GM12875 (cell line): ENCODE results near the gene DDHD1.

Source experiments
- H3K4me3 ChIP-seq: one replicate; pipeline ENCODE4 v1.5.1; 2011; ENCODE audit warnings: low read depth, low read length, control low read depth
- CTCF ChIP-seq: IDR thresholded peaks from 2 replicates; pipeline ENCODE4 v1.5.1; 2011; ENCODE audit warnings: low read depth, mild to moderate bottlenecking, control low read depth, inconsistent platforms, low read length, moderate library complexity, borderline replicate concordance; ENCODE audit not compliant: insufficient read depth

Gene DDHD1

GRCh38 chr14:53027562-53027961, 125.6 kb downstream of the DDHD1 start:
- no peak for TF ChIP-seq CTCF
- H3K4me3 ChIP-seq: no peak overlapping the region

DNA sequence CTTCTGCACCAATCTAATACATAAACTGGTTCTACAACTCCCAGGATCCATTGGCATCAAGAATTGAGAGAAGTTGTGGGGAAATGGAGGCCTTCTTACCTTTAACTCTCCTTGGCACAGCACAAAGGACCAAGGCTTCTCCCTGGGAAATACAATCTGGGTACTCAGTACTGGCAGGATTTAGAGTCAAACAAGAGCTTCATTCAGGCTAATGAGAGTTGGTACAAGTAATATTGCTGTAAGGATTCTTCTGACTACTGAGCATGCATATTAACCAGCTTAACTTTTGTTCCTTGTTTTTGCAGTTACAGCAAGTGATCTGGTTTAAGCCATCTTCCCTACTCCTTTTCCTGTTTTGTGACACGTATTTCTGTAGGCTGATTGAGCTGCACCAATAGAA, 126.1 kb downstream of the DDHD1 start:
- no peak for TF ChIP-seq CTCF
- H3K4me3 ChIP-seq: no peak overlapping the region

DNA sequence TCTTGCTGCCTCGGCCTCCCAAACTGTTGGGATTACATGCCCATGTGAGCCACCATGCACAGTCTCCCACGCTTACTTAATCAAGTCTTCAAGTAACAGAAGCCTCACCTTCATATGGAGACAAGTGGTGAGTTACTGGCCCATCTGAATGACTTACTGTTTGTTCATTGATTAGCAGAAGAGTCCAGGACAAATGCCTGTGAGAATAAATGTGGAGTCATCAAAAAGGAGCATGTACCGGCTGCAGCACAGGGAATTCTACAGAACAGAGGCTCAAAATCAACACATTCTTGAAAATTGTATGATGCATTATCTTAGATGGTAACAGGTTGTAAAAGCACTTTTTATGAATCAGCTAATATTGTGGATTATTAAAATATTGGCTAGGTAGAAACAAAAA, 129.8 kb downstream of the DDHD1 start:
- no peak overlapping the region for H3K4me3 ChIP-seq
- no peak for TF ChIP-seq CTCF

- H3K4me3 ChIP-seq: no peak overlapping the region
- no peak for TF ChIP-seq CTCF
Observed at GRCh38 chr14:53022593-53022992, 130.5 kb downstream of the DDHD1 start.

DNA sequence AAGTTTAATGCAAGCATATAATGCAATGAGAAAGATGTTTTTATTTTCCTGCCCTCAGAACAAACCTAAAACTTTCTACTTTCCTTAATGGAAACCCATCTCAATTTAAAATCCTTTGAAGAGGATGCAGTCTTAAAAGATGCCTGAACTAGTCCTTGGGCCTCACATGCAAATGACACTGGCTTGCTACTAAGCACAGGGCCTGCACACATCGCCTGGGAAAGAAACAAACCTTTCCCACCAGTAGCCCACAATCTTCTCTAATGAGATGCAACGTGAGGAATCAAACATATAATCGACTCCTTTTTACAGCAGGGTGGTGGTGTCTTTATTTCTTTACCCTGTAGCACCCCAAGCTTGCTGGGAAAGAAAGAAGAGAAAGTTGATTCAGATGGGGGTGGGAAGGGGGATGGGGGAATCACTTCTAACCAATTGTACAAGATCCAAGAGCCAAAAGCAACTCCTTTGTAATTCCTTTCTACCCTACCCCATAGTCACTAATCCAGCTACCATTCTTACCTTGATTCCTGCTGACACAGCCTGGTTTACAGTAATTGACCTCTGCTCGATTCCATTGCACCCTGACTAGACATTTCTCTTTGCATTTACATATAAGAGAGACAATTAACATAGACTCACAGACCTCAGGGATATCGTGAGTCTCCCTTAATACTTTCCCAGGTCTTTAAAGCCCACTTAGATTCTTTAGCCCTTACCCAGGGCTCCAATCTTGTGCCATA, 132.8 kb downstream of the DDHD1 start:
- no peak for TF ChIP-seq CTCF
- H3K4me3 ChIP-seq: no peak overlapping the region

DNA sequence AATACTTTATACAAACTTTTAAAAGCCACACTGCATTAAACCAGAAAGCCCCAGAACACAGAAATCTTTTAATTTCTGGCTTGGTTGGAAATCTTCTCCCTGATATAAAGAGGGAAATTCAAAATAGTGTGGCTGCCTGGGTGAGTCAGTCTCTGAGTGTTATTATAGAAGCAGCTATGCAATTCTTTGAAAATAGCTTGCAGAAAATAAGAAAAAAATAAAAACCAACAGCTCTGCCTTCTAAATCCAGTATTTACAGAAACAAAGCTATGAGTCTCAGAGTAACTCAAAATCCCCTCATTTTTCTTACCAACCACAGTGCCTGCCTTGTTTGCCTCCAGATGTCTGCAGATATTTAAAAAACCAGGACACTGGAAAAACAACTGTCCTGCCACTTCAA, 133.7 kb downstream of the DDHD1 start:
- no peak for TF ChIP-seq CTCF
- no peak overlapping the region for H3K4me3 ChIP-seq

- no peak overlapping the region for H3K4me3 ChIP-seq
- no peak for TF ChIP-seq CTCF
Observed at GRCh38 chr14:53017837-53018236, 135.3 kb downstream of the DDHD1 start.
